IPS-18a (cell line): ENCODE data around the gene GJC3.
"Not testable (repeated sequence)": the region's sequence is repeated elsewhere in the genome, so short reads cannot be mapped to it uniquely, and the experiment has no call there.

Experiments
- H3K27ac ChIP-seq: one replicate; pipeline ENCODE4 v1.5.1; 2013; ENCODE audit warnings: low read length
- H3K27me3 ChIP-seq: one replicate; pipeline ENCODE4 v1.6.1; 2013; ENCODE audit warnings: mild to moderate bottlenecking, low read length; ENCODE audit not compliant: control insufficient read depth, insufficient read depth
- H3K36me3 ChIP-seq: one replicate; pipeline ENCODE4 v1.6.1; 2013; ENCODE audit warnings: low read depth, low read length; ENCODE audit not compliant: control insufficient read depth
- H3K4me1 ChIP-seq: one replicate; pipeline ENCODE4 v1.6.1; 2013; ENCODE audit warnings: low read depth, low read length; ENCODE audit not compliant: control insufficient read depth
- H3K4me3 ChIP-seq: one replicate; pipeline ENCODE4 v1.5.1; 2013; ENCODE audit warnings: low read length
- H3K9ac ChIP-seq: one replicate; pipeline ENCODE4 v1.6.1; 2013; ENCODE audit warnings: mild to moderate bottlenecking, low read length, moderate library complexity
- H3K9me3 ChIP-seq: one replicate; pipeline ENCODE4 v1.6.1; 2013; ENCODE audit warnings: low read depth, low read length; ENCODE audit not compliant: control insufficient read depth

The GJC3 gene

DNA sequence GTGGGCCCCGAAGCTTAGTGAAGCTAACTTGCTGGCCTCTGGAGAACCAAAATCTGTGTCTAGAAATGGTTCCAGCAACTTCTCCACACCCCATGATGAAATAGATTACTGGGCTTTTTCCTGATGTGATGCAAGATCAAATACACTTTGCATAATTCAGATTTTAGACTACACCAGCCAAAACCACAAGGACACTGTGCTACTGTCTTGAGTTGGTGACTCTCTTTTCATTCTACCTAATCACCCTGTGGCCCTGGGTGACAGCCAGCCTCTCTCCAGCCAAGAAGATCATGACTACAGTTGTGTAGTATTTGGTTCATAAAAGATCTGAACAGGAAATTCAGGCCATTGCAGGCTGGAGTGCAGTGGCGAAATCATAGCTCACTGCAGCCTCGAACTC is 24.2 kb upstream of the GJC3 start:
- peaks cover 12% of the 10 kb centered on the region for H3K9me3 ChIP-seq
- no peaks in the 10 kb centered on the region for H3K36me3 ChIP-seq
- no peaks in the 10 kb centered on the region for H3K27me3 ChIP-seq
- H3K4me1 ChIP-seq, result no peaks in the 10 kb centered on the region
- H3K4me3 ChIP-seq, result no peak overlapping the region
- H3K27ac ChIP-seq, result no peak overlapping the region
- H3K9ac ChIP-seq, result no peak overlapping the region

DNA sequence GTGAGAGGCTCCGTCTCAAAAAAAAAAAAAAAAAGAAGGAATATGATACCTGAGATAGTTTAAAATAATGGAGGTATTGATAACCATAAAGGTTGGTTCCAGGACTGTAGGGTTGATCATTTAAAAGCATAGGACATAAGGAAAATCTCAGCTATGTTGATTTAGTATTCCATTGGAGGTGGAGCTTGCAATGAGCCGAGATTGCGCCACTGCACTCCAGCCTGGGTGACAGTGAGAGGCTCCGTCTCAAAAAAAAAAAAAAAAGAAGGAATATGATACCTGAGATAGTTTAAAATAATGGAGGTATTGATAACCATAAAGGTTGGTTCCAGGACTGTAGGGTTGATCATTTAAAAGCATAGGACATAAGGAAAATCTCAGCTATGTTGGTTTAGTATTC is 23.2 kb upstream of the GJC3 start:
- H3K27me3 ChIP-seq, H3K4me1 ChIP-seq, H3K27ac ChIP-seq, H3K4me3 ChIP-seq, H3K9ac ChIP-seq, H3K36me3 ChIP-seq: not testable (repeated sequence)
- H3K9me3 ChIP-seq, result peaks cover 12% of the 10 kb centered on the region

DNA sequence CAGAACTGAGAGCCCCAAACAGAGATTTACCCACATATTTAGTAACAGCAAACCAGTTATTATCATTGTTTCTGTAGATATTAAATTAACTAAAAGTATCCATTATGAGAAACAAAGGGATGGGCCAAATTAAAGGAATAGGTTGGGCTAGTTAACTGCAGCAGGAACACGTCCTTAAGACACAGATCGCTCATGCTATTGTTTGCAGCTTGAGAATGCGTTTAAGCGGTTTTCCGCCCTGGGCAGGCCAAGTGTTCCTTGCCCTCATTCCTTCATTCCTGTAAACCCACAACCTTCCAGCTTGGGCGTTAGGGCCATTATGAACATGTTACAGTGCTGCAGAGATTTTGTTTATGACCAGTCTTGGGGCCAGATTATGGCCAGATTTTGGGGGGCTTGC is 21.4 kb upstream of the GJC3 start:
- H3K4me1 ChIP-seq, H3K9ac ChIP-seq, H3K36me3 ChIP-seq, H3K27me3 ChIP-seq, H3K27ac ChIP-seq, H3K4me3 ChIP-seq: not testable (repeated sequence)
- H3K9me3 ChIP-seq, result peaks cover 12% of the 10 kb centered on the region

DNA sequence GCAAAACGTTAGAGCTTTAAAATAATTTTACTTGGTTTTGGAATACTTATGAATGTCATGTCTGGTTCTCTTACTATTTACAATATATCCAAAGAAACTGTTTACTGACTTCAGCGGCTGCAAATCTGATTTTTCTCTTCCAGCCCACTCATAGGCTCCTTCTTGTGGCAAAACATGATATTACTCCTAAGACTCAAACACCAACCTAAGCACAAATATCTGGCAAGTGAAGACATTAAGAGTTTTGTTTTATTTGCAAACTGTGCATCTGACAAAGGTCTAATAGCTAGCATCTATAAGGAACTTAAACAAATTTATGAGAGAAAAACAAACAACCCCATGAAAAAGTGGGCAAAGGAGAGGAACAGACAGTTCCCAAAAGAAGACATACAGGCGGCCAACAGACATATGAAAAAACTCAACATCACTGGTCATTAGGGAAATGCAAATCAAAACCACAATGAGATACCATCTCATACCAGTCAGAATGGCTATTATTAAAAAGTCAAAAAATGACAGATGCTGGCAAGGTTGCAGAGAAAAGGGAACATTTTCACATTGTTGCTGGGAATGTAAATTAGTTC is 20.3 kb upstream of the GJC3 start:
- H3K9me3 ChIP-seq, result peaks cover 12% of the 10 kb centered on the region
- no peak overlapping the region for H3K4me3 ChIP-seq
- H3K4me1 ChIP-seq, result peaks cover 4% of the 10 kb centered on the region
- no peak overlapping the region for H3K9ac ChIP-seq
- no peaks in the 10 kb centered on the region for H3K27me3 ChIP-seq
- H3K27ac ChIP-seq, result no peak overlapping the region
- H3K36me3 ChIP-seq, result no peaks in the 10 kb centered on the region

DNA sequence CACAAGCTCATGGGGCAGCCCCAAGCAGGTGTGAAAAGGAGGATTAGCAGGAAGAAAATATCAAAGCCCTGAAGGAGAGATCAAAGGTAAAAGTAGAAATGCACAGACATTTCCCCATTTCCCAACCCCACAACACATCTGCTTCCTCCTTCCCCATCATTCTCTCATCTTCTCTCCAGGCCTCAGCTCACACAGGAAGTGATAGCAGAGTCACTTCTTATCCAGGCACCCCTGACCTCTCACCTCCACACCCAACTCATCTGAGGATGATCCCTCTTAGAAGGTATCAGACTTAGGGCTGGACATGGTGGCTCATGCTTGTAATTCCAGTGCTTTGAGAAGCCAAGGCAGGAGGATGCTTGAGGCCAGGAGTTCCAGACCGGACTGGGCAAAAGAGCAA is 18.2 kb upstream of the GJC3 start:
- no peaks in the 10 kb centered on the region for H3K36me3 ChIP-seq
- H3K27me3 ChIP-seq, result no peaks in the 10 kb centered on the region
- H3K9me3 ChIP-seq, result peaks cover 12% of the 10 kb centered on the region
- no peak overlapping the region for H3K9ac ChIP-seq
- H3K4me3 ChIP-seq, result no peak overlapping the region
- H3K27ac ChIP-seq, result no peak overlapping the region
- H3K4me1 ChIP-seq, result peaks cover 17% of the 10 kb centered on the region

DNA sequence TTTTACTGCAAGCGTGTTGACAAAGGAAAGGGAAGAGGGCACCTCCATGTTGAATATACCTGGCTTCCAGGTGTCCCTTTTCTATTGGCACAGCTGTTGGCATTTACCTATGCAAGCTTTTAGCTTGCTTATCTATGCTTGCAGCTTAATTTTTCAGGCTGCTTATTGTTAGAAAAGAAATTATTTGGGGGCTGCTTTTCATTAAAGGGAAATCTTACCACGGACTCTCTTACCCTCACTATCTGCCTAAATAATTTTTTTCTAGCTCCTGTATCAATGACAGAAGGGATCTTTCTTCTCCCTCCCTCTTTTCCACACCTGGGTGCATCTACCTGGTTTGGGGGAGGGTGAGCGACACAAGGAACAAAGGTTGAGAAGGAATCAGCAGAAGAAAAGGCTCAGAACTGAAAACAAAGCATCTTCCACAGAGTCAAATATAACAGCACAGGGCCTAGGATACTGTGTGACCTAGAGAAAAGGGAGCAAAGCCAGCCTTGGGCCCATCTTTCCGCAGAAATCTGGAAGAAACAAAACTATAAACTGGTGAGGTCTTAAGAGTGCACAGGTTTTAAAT is 15.2 kb upstream of the GJC3 start:
- peak overlapping the region; percentile 74 for H3K9ac ChIP-seq

DNA sequence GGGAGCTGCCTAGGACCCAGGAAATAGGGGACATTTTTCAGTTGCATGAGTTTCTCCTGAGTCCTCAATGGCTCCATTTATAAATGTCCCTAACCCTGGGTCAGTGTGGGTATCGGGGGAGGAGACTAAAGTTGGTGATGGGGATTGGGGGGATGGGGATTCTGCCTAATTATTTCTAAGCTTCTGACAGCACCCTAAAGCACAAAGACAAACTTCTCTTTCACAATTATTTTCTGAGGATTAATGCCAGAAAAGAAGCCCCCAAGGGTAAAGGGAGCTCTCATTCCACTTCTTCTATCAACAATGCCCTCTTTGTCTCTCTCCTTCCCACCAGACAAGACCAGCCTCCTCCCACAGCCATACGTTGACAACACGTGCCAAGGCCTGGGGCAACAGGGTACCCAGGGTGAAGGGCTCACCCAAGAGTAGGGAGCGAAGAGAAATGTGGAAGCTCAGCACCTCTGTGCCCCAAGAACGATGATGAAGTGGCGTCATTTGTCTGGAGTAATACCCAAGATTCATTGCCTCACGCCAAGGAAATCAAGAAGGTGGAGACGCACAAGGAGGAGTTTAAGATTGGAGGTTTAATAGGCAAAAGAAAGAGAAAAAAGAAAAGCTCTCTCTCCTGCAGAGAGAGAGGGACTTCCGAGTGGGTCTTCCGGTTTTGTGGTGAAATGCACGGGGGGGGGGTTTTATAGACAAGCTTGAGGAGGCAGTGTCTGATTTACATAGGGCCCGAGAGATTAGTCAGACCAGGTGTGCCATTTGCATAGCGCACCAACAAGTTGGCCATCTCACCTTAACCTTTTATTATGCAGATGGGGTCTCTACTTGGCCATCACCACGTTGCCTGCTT is 14.4 kb upstream of the GJC3 start:
- peaks cover 7% of the 10 kb centered on the region for H3K9me3 ChIP-seq
- peak overlapping the region; percentile 34 for H3K4me3 ChIP-seq
- H3K27me3 ChIP-seq, result no peaks in the 10 kb centered on the region
- no peaks in the 10 kb centered on the region for H3K36me3 ChIP-seq
- H3K9ac ChIP-seq, result peak overlapping the region; percentile 74
- H3K4me1 ChIP-seq, result peaks cover 17% of the 10 kb centered on the region
- peak overlapping the region; percentile 92 for H3K27ac ChIP-seq

More for the DNA sequence above, 15.2 kb upstream of the GJC3 start:
- Histone ChIP-seq H3K27me3 (no peaks in the 10 kb centered on the region), H3K4me3 (peak overlapping the region; percentile 21), H3K9me3 (peaks cover 2% of the 10 kb centered on the region), H3K27ac (peak overlapping the region; percentile 92), H3K36me3 (no peaks in the 10 kb centered on the region), H3K4me1 (peaks cover 17% of the 10 kb centered on the region)

DNA sequence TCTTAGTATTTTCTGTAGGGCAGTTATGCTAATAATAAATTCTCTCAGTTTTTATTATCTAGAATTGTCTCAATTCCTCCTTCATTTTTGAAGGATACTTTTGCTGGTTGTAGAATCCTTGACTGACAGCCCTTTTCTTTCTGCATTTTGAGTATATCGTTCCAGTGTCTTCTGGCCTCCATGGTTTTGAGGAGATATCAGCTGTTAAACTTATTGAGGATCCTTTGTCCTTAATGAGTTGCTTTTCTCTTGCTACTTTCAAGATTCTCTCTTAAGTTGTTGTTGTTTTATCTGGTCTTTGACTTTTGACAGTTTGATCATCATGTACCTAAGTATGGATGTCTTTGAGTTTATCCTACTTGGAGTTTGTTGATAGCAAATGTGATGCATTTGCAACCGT is 8.9 kb upstream of the GJC3 start:
- peaks cover 18% of the 10 kb centered on the region for H3K9me3 ChIP-seq
- H3K36me3 ChIP-seq, result no peaks in the 10 kb centered on the region
- no peaks in the 10 kb centered on the region for H3K27me3 ChIP-seq
- no peak overlapping the region for H3K4me3 ChIP-seq
- no peak overlapping the region for H3K27ac ChIP-seq
- no peak overlapping the region for H3K9ac ChIP-seq
- peaks cover 3% of the 10 kb centered on the region for H3K4me1 ChIP-seq

DNA sequence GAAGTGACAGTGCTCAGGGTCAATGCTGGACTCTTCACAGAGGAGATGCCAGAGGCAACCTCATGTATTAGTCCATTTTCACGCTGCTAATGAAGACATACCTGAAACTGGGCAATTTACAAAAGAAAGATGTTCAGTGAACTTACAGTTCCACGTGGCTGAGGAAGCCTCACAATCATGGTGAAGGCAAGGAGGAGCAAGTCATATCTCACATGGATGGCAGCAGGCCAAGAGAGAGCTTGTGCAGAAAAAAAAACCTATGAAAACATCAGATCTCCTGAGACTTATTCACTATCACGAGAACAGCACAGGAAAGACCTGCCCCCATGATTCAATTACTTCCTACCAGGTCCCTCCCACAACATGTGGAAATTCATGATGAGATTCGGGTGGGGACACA is 5.6 kb upstream of the GJC3 start:
- H3K9me3 ChIP-seq, result peaks cover 18% of the 10 kb centered on the region
- not testable (repeated sequence) for H3K27me3 ChIP-seq, H3K9ac ChIP-seq, H3K4me3 ChIP-seq, H3K36me3 ChIP-seq, H3K4me1 ChIP-seq, H3K27ac ChIP-seq

DNA sequence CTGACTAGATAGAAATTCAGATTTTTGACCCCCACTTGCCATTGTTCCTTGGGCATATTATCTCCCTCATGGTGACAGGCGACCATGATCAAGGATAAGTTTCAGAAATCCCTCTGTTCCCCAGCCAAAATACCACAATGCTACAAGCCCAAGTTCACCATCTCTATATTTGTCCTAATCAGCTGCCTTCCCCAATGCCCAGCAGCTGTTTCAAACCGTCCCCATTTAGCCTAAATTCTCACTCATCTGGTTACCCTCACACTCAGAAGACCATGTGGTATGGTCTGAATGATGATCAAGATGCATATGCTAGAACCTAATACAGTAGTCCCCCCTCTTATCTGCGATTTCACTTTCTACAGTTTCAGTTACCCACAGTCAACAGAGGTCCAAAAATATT is 956 bp upstream of the GJC3 start:
- H3K27me3 ChIP-seq, result peaks cover 10% of the 10 kb centered on the region
- no peaks in the 10 kb centered on the region for H3K9me3 ChIP-seq

DNA sequence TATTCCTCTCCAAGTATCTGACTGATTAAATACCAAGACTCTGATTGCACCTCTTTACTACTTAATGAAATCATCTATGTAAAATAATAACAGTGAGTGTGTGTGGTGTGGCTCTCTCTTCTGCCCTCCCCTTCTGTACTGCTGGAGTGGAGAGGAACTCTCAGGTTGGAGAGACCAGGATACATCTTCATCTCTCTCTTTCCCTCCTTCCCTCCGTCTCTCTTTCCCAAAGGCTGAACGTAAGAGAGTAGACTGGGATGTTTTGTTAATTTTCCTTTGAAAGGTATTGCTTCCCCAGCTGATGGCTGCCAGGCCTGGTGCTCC is 272 bp upstream of the GJC3 start:
- Histone ChIP-seq H3K36me3 (no peaks in the 10 kb centered on the region), H3K9ac (no peak overlapping the region), H3K4me3 (peak overlapping the region; percentile 53), H3K4me1 (peaks cover 12% of the 10 kb centered on the region), H3K27ac (no peak overlapping the region), H3K27me3 (peaks cover 10% of the 10 kb centered on the region), H3K9me3 (no peaks in the 10 kb centered on the region)

More for the DNA sequence above, 956 bp upstream of the GJC3 start:
- Histone ChIP-seq H3K4me3 (no peak overlapping the region), H3K4me1 (peaks cover 12% of the 10 kb centered on the region), H3K36me3 (no peaks in the 10 kb centered on the region), H3K27ac (no peak overlapping the region), H3K9ac (no peak overlapping the region)

DNA sequence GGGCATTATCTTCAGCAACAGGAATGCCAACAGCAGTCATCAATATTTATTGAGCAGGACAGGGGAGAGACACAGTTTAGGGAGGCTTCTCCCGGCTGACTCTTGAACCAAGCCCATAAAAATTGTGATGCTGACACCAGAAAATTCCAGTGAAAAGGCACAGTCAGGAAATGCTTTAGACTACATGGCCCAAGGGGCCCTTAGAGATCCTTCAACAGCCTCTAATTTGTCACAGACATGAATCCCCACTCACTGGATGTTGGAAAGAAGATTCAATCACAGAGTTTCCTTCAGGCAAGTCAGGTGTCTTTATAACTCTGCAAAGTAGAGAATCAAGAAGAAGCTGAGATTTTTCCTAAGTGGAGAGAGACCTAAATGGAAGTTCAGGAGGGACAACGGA is 1.2 kb downstream of the GJC3 start:
- peaks cover 17% of the 10 kb centered on the region for H3K27me3 ChIP-seq
- H3K9ac ChIP-seq, result no peak overlapping the region
- no peaks in the 10 kb centered on the region for H3K9me3 ChIP-seq
- no peaks in the 10 kb centered on the region for H3K36me3 ChIP-seq
- H3K4me1 ChIP-seq, result peaks cover 9% of the 10 kb centered on the region
- no peak overlapping the region for H3K4me3 ChIP-seq
- no peak overlapping the region for H3K27ac ChIP-seq
